Measurements from ENCODE around the gene CAPSL.
"Not testable (repeated sequence)": the region's sequence is repeated elsewhere in the genome, so short reads cannot be mapped to it uniquely, and the experiment has no call there.

The CAPSL gene

DNA sequence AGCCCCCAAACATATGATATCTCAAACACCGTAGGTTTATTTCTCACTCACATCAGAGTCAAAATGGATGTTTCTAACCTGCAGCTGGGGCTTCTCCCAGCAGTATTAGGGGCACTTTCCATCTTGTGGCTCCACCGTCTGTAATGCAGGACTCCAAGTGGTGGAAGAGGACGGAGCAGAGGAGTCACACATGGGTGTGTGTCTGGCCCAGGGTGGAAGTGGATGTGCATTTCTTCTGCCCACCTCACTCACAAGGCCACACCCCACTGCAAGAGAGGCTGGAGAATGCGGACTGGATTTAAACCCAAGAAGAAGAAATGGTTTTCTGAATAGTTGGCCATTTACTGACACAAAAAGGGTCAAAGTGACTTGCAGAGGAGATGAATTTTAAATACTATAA lies 67.8 kb downstream of the CAPSL start:
- DNase-seq, result no peak

DNA sequence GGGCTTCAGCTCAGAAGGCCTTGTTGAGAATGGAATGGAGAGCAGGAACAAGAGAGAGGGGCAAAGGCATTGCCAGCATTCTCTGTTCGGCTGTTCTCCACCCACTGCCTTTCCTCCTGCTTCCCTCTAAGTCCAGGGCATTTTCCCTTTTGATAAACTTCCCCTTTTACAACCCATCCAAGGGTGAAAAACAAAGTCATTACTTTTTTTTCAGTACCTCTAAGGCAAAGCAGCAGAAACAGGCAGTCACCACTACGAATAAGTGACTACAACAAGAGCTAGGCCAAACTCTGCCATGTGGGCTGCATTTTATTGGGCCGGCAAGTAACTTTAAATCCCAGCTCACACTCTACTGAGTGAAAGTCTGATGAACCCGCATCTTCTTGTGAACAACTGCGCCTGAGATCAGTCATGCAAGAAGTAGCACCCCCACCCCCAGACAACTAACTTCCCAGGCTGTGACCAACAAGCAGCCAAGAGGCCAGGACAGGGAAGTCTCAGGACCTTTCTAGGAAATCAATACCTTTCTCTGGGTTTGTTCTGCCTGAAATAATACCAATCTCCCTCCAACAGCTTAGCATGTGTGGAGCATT lies 68.6 kb downstream of the CAPSL start:
- DNase-seq, result no peak

DNA sequence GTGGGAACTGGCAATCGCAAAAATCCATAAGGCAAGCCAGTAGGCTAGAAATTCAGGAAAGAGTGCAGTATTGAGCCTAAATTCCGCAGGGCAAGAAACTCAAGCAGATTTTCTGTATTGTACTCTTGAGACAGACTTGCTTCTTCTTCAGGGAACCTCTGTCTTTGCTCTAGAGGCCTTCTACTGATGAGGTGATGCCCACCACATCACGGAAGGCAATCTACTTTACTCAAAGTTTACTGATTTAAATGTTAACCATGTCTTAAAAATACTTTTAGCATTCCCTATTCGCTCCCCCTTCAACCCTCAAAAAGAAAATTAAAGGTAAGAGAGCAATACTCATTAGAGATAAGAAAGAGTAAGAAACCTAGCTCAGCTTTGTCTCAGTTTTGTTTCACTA lies 70.4 kb downstream of the CAPSL start:
- DNase-seq, result no peak

DNA sequence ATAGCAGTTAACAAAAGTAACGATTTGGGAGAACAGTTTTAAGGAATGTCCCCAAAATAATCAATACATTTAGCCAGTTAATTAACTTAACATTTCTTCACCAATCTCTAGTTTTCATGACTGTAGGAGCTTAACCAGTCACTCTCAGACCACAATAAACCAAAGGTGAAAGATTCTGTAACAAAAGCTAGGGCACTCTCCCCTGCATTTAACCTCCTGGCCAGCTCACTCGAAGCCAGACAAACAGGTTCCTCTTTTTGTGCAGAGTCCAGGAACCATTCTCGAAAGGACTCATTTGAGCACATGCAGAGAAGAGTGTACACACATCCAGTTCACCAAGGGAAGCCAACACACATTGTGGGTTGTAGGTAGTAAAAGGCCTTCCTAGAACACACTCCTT lies 75.3 kb downstream of the CAPSL start:
- DNase-seq, result no peak

DNA sequence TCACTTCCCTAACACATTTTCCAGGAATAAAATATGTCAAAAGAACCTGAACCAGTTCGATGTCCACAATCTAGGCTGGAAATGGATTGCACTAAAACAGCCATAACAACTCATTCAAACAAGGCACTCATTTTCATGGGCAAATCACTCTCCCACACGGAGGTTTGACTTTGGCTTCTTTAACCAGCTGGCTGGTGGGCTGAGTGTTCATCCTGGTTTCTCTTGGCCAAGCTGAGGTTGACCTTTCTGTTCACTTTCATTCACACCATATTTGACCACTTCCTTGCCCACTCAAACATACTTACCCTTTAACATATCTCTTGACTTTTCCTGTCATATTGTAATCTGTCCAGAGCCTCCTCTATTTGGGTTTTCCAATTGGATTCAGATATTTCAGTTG lies 76.3 kb downstream of the CAPSL start:
- DNase-seq, result no peak

DNA sequence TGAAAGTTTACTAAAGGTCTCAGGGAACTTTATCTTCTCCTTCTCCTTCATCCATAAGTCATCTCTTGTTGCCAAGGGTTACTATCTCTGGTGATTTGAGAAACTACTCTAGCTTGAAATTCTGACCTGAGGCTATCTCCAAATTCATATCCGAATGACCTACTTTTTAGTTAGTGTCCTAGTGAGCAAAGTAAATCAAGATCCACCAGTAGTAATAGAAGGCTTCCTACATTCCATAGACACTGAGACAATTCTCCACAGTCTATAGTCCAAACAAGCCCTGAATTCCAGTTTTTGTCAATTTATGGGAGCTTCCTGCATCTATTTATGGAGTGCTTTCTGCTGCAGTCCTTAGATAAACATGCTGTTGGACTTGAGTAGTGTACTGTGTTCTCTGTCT lies 76.7 kb downstream of the CAPSL start:
- DNase-seq, result no peak

DNA sequence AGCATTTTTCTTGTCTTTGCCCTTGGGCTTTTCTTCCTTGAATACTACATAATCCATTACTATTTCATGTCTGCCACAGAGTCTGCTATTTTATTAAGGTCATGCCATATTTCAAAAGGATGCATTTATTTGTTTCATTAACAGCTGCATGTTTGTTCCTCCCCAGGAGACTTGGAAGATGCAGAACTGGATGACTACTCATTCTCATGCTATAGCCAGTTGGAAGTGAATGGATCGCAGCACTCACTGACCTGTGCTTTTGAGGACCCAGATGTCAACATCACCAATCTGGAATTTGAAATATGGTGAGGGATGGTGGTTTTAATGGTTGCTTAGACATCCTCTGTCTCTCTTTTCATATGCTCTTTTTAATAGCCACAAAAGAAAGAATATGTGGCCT lies 77.7 kb downstream of the CAPSL start:
- no peak for DNase-seq

DNA sequence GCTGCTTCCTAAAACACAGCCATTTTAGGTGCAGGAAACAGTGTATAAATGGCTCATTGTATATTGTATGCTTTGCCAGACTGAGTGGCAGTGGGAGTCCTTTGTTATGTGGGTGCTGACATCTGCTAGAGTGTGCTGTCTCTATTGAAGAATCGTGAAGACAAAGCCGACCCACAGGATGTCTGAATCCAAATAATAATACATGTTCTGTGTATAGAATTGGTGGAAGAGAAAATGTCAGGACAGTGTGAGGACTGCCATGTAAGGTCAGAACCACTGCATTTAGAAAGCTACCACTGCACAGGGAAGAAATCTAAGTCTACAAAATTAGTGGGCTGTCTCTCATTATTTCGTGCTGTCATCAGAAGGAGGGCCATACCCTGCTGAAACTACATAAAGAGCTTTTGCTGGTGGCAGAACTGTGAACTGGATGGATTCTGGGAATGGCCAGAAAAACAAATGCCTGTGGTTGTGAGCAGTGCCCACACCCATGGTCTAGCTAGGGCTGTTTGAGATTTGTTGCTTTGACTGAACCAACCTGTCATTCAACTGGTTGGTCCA lies 79.2 kb downstream of the CAPSL start:
- no peak for DNase-seq

DNA sequence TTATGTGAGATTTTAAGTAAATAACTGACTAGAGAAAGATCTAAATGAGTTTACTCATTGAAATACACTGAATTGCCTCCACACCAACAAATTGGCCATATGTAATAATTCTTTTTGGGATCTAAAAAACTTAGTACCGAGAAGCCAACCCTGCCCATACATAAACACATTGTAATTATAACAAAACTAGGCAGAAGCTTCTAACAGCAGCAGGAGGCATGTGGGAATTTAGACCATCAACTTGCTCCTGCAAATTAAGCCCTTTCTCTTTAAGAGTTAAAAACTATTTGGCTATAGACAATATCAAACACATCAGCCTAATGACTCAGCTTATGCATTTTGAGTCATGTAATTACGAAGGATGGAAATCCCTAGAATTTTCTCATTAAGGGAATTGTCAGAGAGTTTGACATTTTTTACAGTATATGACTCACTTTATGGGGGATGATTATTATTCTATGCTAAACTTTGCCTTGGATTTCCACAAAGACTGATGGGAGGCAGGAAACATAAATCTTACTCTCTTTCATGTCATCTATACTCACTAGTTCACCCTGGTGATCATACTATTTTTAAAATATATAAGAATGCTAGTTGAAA lies 80.7 kb downstream of the CAPSL start:
- DNase-seq, result no peak

DNA sequence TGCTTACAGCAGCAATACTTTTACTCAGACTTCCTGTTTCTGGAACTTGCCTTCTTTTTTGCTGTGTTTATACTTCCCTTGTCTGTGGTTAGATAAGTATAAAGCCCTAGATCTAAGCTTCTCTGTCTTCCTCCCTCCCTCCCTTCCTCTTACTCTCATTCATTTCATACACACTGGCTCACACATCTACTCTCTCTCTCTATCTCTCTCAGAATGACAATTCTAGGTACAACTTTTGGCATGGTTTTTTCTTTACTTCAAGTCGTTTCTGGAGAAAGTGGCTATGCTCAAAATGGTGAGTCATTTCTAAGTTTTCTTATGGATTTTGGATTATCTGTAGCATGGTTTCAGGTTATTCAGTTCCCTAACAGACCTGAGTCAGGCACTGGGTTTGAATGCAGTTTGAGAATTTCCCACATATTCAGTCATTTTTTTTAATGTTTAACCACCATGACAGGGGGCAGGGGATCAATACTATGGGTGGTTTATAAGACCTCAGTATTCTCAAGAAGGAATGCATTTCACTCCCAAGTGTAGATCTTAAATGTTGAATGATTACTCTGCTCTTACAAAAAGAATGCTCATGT lies 81.6 kb downstream of the CAPSL start, which contains the start of gene IL7R:
TSS of gene IL7R (plus strand) at position 127 of the 587 bp plus-strand sequence. CDS start at position 214, 87 bp downstream.
- DNase-seq, result no peak

DNA sequence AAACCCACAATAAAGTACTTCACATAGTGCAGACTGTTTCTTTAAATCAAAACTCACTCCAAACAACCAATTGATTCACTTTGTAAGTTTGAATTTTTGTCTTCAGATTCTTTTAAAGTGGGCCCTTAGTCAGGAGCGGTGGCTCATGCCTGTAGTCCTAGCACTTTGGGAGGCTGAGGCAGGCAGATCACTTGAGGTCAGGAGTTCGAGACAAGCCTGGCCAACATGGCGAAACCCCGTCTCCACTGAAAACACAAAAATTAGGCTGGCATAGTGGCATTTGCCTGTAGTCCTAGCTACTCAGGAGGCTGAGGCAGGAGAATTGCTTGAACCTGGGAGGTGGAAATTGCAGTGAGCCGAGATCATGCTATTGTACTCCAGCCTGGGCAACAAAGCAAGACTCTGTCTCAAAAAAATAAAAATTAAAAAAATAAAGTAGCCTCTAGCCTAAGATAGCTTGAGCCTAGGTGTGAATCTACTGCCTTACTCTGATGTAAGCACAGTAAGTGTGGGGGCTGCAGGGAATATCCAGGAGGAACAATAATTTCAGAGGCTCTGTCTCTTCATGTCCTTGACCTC lies 82.1 kb downstream of the CAPSL start:
- DNase-seq, result not testable (repeated sequence)

DNA sequence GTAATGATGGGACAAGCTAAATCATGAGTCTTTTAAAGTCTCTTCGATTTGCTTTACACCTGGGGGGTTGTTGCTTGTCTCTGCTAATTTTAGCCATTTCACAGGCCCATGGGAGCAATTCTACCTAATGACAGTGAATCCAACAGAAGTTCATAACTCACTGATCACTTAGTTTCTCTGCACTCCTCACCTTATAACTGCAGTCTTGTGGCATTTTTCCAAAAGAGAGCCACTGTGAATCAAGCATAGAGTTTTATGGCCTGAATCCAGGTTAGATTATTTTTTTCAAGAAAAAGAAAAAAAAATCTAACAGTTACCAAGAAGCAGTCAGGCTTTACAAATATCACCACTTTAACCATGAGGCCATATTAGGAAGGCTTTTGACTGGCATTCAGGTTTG lies 83.2 kb downstream of the CAPSL start:
- DNase-seq, result no peak
